IMR-90 (cell line): ENCODE results near the gene PLCD1. TPM values are rescaled to one million over a fixed set of nuclear protein-coding genes. Genes with fewer than 3 reads are reported as not detected.

Experiments used
- ATAC-seq: fragments of 200-7000 bp; cut with Tn5 transposase; 2 replicates; pipeline ENCODE4 v1.9.1; 2020; ENCODE audit warnings: low read depth, mild to moderate bottlenecking, moderate library complexity
- BruUV-seq: library from RNA; stranded (reverse); fragments of 400-500 nt; replicated peaks from 2 replicates; lab custom pipeline; 2021; lab: Mats Ljungman, UMichigan
- CTCF ChIA-PET: fragments of 300-600 bp; formaldehyde crosslinking; extraction: SDS; loops from one replicate; lab custom pipeline; 2021; ENCODE audit warnings: antibody characterized with exemption; lab: Yijun Ruan, JAX
- POLR2A ChIA-PET: fragments of 300-600 bp; sonication (Branson Sonifier 250); formaldehyde crosslinking; loops from one replicate; lab custom pipeline; 2022; ENCODE audit warnings: antibody characterized with exemption; ENCODE audit not compliant: unreplicated experiment; lab: Charles Lee
- DNase-seq: peaks from one replicate; pipeline ENCODE4 v3.0.0; 2013
- H2AFZ ChIP-seq: replicated peaks from 2 replicates; pipeline ENCODE3; 2013; ENCODE audit warnings: low read length, mild to moderate bottlenecking; ENCODE audit not compliant: poor library complexity
- H2AK5ac ChIP-seq: 2 replicates; pipeline ENCODE4 v1.6.1; 2013; ENCODE audit warnings: low read depth, low read length, inconsistent platforms
- H2AK9ac ChIP-seq: replicated peaks from 2 replicates; pipeline ENCODE3; 2013; ENCODE audit warnings: mild to moderate bottlenecking, low read depth, low read length, moderate library complexity; ENCODE audit not compliant: poor library complexity
- H2BK120ac ChIP-seq: 2 replicates; pipeline ENCODE4 v1.6.1; 2013; ENCODE audit warnings: low read depth, low read length, inconsistent platforms
- H2BK15ac ChIP-seq: 3 replicates; pipeline ENCODE4 v1.6.1; 2013; ENCODE audit warnings: low read depth, low read length, inconsistent platforms
- H2BK20ac ChIP-seq: 2 replicates; pipeline ENCODE4 v1.6.1; 2013; ENCODE audit warnings: low read depth, mild to moderate bottlenecking, inconsistent platforms, low read length, moderate library complexity
- H2BK5ac ChIP-seq: 2 replicates; pipeline ENCODE4 v1.6.1; 2013; ENCODE audit warnings: mild to moderate bottlenecking, low read depth, low read length, inconsistent platforms; ENCODE audit not compliant: poor library complexity, severe bottlenecking
- H3K14ac ChIP-seq: replicated peaks from 2 replicates; pipeline ENCODE4 v1.6.1; 2013; ENCODE audit warnings: low read depth, low read length, inconsistent platforms
- H3K18ac ChIP-seq: 2 replicates; pipeline ENCODE4 v1.6.1; 2013; ENCODE audit warnings: low read depth, low read length, control low read depth
- H3K23ac ChIP-seq: 2 replicates; pipeline ENCODE4 v1.6.1; 2013; ENCODE audit warnings: low read depth, low read length, inconsistent platforms
- H3K27ac ChIP-seq: 2 replicates; pipeline ENCODE4 v1.5.1; 2013; ENCODE audit warnings: mild to moderate bottlenecking, control low read depth, low read length; ENCODE audit not compliant: insufficient read depth
- H3K27me3 ChIP-seq: 2 replicates; pipeline ENCODE4 v1.6.1; 2013; ENCODE audit warnings: low read length; ENCODE audit not compliant: control insufficient read depth, insufficient read depth
- H3K36me3 ChIP-seq: 2 replicates; pipeline ENCODE4 v1.6.1; 2013; ENCODE audit warnings: low read length, mixed read lengths; ENCODE audit not compliant: control insufficient read depth, insufficient read depth
- H3K4ac ChIP-seq: 2 replicates; pipeline ENCODE4 v1.6.1; 2013; ENCODE audit warnings: low read depth, low read length, inconsistent platforms
- H3K4me1 ChIP-seq: 2 replicates; pipeline ENCODE4 v1.6.1; 2013; ENCODE audit warnings: low read length, mixed read lengths; ENCODE audit not compliant: control insufficient read depth, insufficient read depth
- H3K4me2 ChIP-seq: 2 replicates; pipeline ENCODE4 v1.6.1; 2013; ENCODE audit warnings: low read depth, mild to moderate bottlenecking, control low read depth, low read length, moderate library complexity
- H3K4me3 ChIP-seq: 2 replicates; pipeline ENCODE4 v1.5.1; 2013; ENCODE audit warnings: low read depth, mild to moderate bottlenecking, control low read depth, low read length, moderate library complexity; ENCODE audit not compliant: insufficient read depth
- H3K56ac ChIP-seq: 2 replicates; pipeline ENCODE4 v1.6.1; 2013; ENCODE audit warnings: low read length, inconsistent platforms; ENCODE audit not compliant: insufficient read depth; ENCODE audit errors: extremely low read depth
- H3K79me1 ChIP-seq, 2 experiments: 2 replicates each; pipeline ENCODE4 v1.6.1; 2013; ENCODE audit warnings: low read length in 2 of 2, inconsistent platforms in 1 of 2, low read depth in 1 of 2
- H3K9ac ChIP-seq: 2 replicates; pipeline ENCODE4 v1.6.1; 2013; ENCODE audit warnings: low read depth, low read length, control low read depth
- H3K9me1 ChIP-seq: 2 replicates; pipeline ENCODE4 v1.6.1; 2013; ENCODE audit warnings: low read length, inconsistent platforms; ENCODE audit not compliant: insufficient read depth
- H3K9me3 ChIP-seq: 2 replicates; pipeline ENCODE4 v1.6.1; 2013; ENCODE audit warnings: low read length; ENCODE audit not compliant: control insufficient read depth, insufficient read depth
- H4K20me1 ChIP-seq: 2 replicates; pipeline ENCODE4 v1.6.1; 2013; ENCODE audit warnings: low read length, inconsistent platforms; ENCODE audit not compliant: insufficient read depth
- H4K5ac ChIP-seq: 2 replicates; pipeline ENCODE4 v1.6.1; 2013; ENCODE audit warnings: mild to moderate bottlenecking, low read depth, low read length, control low read depth
- H4K8ac ChIP-seq, 2 experiments: 2 replicates each; pipeline ENCODE4 v1.6.1; 2013; ENCODE audit warnings: low read depth in 2 of 2, low read length in 2 of 2, control low read depth in 1 of 2, inconsistent platforms in 1 of 2
- H4K91ac ChIP-seq: 2 replicates; pipeline ENCODE4 v1.6.1; 2013; ENCODE audit warnings: low read depth, low read length, inconsistent platforms; ENCODE audit not compliant: insufficient read depth
- BHLHE40 ChIP-seq: fragments of 150-350 bp; IDR thresholded peaks from 2 replicates; pipeline ENCODE4 v1.6.1; 2016; ENCODE audit warnings: mild to moderate bottlenecking, low read depth, low read length
- CEBPB ChIP-seq: IDR thresholded peaks from 2 replicates; pipeline ENCODE4 v1.6.1; 2012; ENCODE audit warnings: low read depth, low read length, improper control_type of control experiment
- FOS ChIP-seq: fragments of 150-350 bp; IDR thresholded peaks from 2 replicates; pipeline ENCODE4 v1.6.1; 2016; ENCODE audit warnings: low read depth, low read length
- MAFK ChIP-seq: IDR thresholded peaks from 2 replicates; pipeline ENCODE4 v1.6.1; 2012; ENCODE audit warnings: low read depth, low read length, improper control_type of control experiment
- MAZ ChIP-seq: IDR thresholded peaks from 2 replicates; pipeline ENCODE4 v1.6.1; 2012; ENCODE audit warnings: low read depth, mild to moderate bottlenecking, low read length, improper control_type of control experiment, moderate library complexity, borderline replicate concordance
- MXI1 ChIP-seq: IDR thresholded peaks from 2 replicates; pipeline ENCODE4 v1.6.1; 2012; ENCODE audit warnings: low read depth, mild to moderate bottlenecking, low read length, moderate library complexity, borderline replicate concordance
- NFE2L2 ChIP-seq: fragments of 150-350 bp; IDR thresholded peaks from 2 replicates; pipeline ENCODE4 v1.6.1; 2016; ENCODE audit warnings: low read depth, mild to moderate bottlenecking, low read length
- POLR2A ChIP-seq: IDR thresholded peaks from 2 replicates; pipeline ENCODE4 v1.6.1; 2012; ENCODE audit warnings: mild to moderate bottlenecking, low read depth, low read length
- RAD21 ChIP-seq: IDR thresholded peaks from 2 replicates; pipeline ENCODE4 v1.6.1; 2012; ENCODE audit warnings: low read length, improper control_type of control experiment
- RFX5 ChIP-seq: IDR thresholded peaks from 2 replicates; pipeline ENCODE4 v1.8.0; 2012; ENCODE audit warnings: low read depth, mild to moderate bottlenecking, low read length, moderate library complexity
- SMC3 ChIP-seq: fragments of 150-350 bp; IDR thresholded peaks from 2 replicates; pipeline ENCODE4 v1.6.1; 2016; ENCODE audit warnings: low read depth, mild to moderate bottlenecking, antibody characterized with exemption, low read length, moderate library complexity
- WGBS, 2 experiments: methylation state at CpG; one replicate each; pipeline versions ENCODE4 v1.1.5 to v1.1.7; 2013; ENCODE audit warnings: missing lambda C conversion rate in 2 of 2; ENCODE audit not compliant: insufficient read length in 1 of 2; ENCODE audit errors: extremely low coverage in 2 of 2; 5-methylcytosine and 5-hydroxymethylcytosine counted together
- dilution Hi-C: fragments of 300-500 bp; cut with HindIII; formaldehyde crosslinking; loops from one replicate; pipeline ENCODE4 v1.14.3; 2018; ENCODE audit warnings: low sequenced_read_pairs; ENCODE audit not compliant: unreplicated experiment
- in situ Hi-C: fragments of 300-500 bp; cut with MboI; formaldehyde crosslinking; loops from 3 replicates; pipeline ENCODE4 v1.14.3; 2019; ENCODE audit warnings: low sequenced_read_pairs, inconsistent platforms, mixed read lengths
- intact Hi-C: fragments of 100-400 bp; cut with micrococcal nuclease; formaldehyde crosslinking; loops from 2 replicates; pipeline ENCODE4 v1.10.0; 2022
- polyA plus RNA-seq, 3 experiments: library from polyadenylated mRNA; depleted of rRNA; stranded (reverse); fragments of >200 nt; gene quantifications; 2 replicates each; pipeline ENCODE4 v1.2.3, GENCODE V29; 2012; ENCODE audit warnings: low replicate concordance in 1 of 3
- total RNA-seq: library from RNA; depleted of rRNA; stranded (reverse); fragments of >200 nt; gene quantifications from 2 replicates; pipeline ENCODE4 v1.2.3, GENCODE V29; 2012
- TF ChIP-seq, protein P1 (sequence below): conservative IDR thresholded peaks from 2 replicates; pipeline ENCODE4 v1.5.1; 2012; ENCODE audit warnings: mild to moderate bottlenecking, low read depth, low read length, improper control_type of control experiment
- TF ChIP-seq, protein P2 (sequence below): fragments of 150-350 bp; IDR thresholded peaks from 2 replicates; pipeline ENCODE4 v1.6.1; 2016; ENCODE audit warnings: low read depth, mild to moderate bottlenecking, low read length, moderate library complexity, borderline replicate concordance
- TF ChIP-seq, protein P3 (sequence below): fragments of 150-350 bp; IDR thresholded peaks from 2 replicates; pipeline ENCODE4 v1.6.1; 2017; ENCODE audit warnings: mild to moderate bottlenecking, antibody characterized with exemption, low read length, low read depth

PLCD1 gene
- total and polyA plus RNA-seq, 2 of the 4 experiments (the other 2 are of a cell fraction) = 14.9 to 16.3 TPM

DNA sequence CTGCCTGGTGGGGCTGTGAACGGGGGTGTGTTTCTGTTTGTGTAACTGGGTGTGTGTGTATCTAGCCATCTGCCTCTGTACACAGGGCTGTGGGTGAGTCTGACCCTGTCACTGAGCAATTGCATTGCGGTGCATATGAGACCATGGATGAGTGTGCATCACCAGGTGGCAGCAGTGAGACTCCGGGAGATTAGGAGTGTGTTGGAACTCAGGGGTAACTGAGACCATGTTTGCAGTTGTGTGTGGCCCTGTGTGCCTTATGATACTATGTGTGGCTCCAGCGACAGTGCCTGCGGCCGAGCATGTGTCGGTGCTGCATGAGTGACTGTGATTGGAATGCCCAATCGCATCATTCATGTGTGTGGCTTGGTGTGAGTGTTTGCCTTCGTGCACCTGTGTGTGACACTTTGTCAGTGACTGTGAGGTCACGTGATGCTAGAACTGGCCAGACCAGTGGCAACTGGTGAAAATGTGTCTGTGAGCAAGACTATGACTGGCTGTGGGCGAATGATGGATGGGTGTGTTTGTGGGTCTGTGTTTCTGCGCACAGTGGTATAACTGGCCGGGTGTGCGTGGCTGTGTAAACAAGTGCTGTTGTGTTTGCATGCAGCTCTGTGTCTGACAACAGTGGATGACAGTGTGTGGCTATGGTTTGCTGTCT lies 24.9 kb downstream of the PLCD1 start:
- H2BK5ac ChIP-seq = no peak overlapping the region
- no peak overlapping the region for H4K91ac ChIP-seq
- H4K5ac ChIP-seq = no peak overlapping the region
- H2AFZ ChIP-seq = no peak overlapping the region
- no peak overlapping the region for H3K56ac ChIP-seq
- peak overlapping the region; percentile 8; the same call in 1 of the 2 replicates for H2AK5ac ChIP-seq
- no peak overlapping the region for H3K4me2 ChIP-seq
- H3K27me3 ChIP-seq = no peaks in the 10 kb centered on the region
- H2BK15ac ChIP-seq = no peak overlapping the region
- dilution Hi-C loops (no loop called here), intact Hi-C loops (loop anchor here (1.0 kb wide), 1 partner anchor 476 kb away; no protein-coding TSS in a partner anchor), in situ Hi-C loops (no loop called here)
- H3K9me1 ChIP-seq = peaks cover 11% of the 10 kb centered on the region
- ChIA-PET CTCF (interaction anchor here (0.7 to 1.3 kb wide), 2 partner anchors 149 to 152 kb away, joined by 3 to 4 read pairs; no protein-coding TSS in a partner anchor), POLR2A (no interaction called here)
- no peak overlapping the region for H2BK20ac ChIP-seq
- H3K4me1 ChIP-seq = no peaks in the 10 kb centered on the region
- ATAC-seq (peak; percentile 88), DNase-seq (peak; percentile 59)
- peaks cover 25% of the 10 kb centered on the region for H3K36me3 ChIP-seq
- H3K79me1 ChIP-seq = no peaks in the 10 kb centered on the region
- 84% methylated on average over 13 of the region's 14 CpGs; no CpG with 5 or more reads in 1 of the 2 experiments for WGBS, 2 experiments
- no peak overlapping the region for H3K14ac ChIP-seq
- H2AK9ac ChIP-seq = no peak overlapping the region
- H3K4ac ChIP-seq = no peak overlapping the region
- H4K8ac ChIP-seq = no peak overlapping the region
- no peak overlapping the region for H3K23ac ChIP-seq
- TF ChIP-seq CEBPB (no peak), RAD21 (peak; percentile 57), MAZ (no peak), BHLHE40 (no peak), NFE2L2 (no peak), POLR2A (no peak), MXI1 (no peak), SMC3 (peak; percentile 62), MAFK (no peak), RFX5 (no peak), FOS (no peak)
- TF ChIP-seq, protein P1, sequence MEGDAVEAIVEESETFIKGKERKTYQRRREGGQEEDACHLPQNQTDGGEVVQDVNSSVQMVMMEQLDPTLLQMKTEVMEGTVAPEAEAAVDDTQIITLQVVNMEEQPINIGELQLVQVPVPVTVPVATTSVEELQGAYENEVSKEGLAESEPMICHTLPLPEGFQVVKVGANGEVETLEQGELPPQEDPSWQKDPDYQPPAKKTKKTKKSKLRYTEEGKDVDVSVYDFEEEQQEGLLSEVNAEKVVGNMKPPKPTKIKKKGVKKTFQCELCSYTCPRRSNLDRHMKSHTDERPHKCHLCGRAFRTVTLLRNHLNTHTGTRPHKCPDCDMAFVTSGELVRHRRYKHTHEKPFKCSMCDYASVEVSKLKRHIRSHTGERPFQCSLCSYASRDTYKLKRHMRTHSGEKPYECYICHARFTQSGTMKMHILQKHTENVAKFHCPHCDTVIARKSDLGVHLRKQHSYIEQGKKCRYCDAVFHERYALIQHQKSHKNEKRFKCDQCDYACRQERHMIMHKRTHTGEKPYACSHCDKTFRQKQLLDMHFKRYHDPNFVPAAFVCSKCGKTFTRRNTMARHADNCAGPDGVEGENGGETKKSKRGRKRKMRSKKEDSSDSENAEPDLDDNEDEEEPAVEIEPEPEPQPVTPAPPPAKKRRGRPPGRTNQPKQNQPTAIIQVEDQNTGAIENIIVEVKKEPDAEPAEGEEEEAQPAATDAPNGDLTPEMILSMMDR = peak; percentile 67
- TF ChIP-seq, protein P2, sequence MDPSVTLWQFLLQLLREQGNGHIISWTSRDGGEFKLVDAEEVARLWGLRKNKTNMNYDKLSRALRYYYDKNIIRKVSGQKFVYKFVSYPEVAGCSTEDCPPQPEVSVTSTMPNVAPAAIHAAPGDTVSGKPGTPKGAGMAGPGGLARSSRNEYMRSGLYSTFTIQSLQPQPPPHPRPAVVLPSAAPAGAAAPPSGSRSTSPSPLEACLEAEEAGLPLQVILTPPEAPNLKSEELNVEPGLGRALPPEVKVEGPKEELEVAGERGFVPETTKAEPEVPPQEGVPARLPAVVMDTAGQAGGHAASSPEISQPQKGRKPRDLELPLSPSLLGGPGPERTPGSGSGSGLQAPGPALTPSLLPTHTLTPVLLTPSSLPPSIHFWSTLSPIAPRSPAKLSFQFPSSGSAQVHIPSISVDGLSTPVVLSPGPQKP = no peak
- TF ChIP-seq, protein P3, sequence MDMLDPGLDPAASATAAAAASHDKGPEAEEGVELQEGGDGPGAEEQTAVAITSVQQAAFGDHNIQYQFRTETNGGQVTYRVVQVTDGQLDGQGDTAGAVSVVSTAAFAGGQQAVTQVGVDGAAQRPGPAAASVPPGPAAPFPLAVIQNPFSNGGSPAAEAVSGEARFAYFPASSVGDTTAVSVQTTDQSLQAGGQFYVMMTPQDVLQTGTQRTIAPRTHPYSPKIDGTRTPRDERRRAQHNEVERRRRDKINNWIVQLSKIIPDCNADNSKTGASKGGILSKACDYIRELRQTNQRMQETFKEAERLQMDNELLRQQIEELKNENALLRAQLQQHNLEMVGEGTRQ = no peak
- no peak overlapping the region for H3K4me3 ChIP-seq
- H3K18ac ChIP-seq = no peak overlapping the region
- H3K9ac ChIP-seq = no peak overlapping the region
- no peaks in the 10 kb centered on the region for H3K9me3 ChIP-seq
- H2BK120ac ChIP-seq = no peak overlapping the region
- peaks cover 8% of the 10 kb centered on the region; the same call in 1 of the 2 replicates for H4K20me1 ChIP-seq
- no TSS peak for BruUV-seq
- H3K27ac ChIP-seq = no peak overlapping the region
